GM23338 (cell line): ENCODE data around the gene ELAVL4. TPM values are rescaled to one million over a fixed set of nuclear protein-coding genes. Genes with fewer than 3 reads are reported as not detected.
A peak's percentile ranks its signal among the peaks of the same experiment; 100 is the strongest.

Experiments used
- ATAC-seq: fragments of 200-7000 bp; cut with Tn5 transposase; 3 replicates; pipeline ENCODE4 v1.9.1; 2020
- DNase-seq: peaks from one replicate; pipeline ENCODE4 v3.0.0-alpha.2; 2015; ENCODE audit warnings: low spot score
- H2AFZ ChIP-seq: fragments of 200-600 bp; sonication (generic); 2 replicates; pipeline ENCODE4 v1.8.0; 2016; ENCODE audit warnings: antibody characterized with exemption, mild to moderate bottlenecking, moderate library complexity
- H3F3A ChIP-seq: fragments of 200-600 bp; sonication (generic); replicated peaks from 2 replicates; pipeline ENCODE4 v1.8.0; 2017; ENCODE audit warnings: antibody characterized with exemption, mixed run types, low read depth
- H3K27ac ChIP-seq: fragments of 200-600 bp; sonication (generic); 2 replicates; pipeline ENCODE4 v1.6.1; 2016; ENCODE audit warnings: low read depth
- H3K27me3 ChIP-seq: fragments of 200-600 bp; sonication (generic); 2 replicates; pipeline ENCODE4 v1.8.0; 2016; ENCODE audit warnings: mild to moderate bottlenecking, mixed run types, moderate library complexity; ENCODE audit not compliant: insufficient read depth
- H3K36me3 ChIP-seq: fragments of 200-600 bp; sonication (generic); 2 replicates; pipeline ENCODE4 v1.8.0; 2016; ENCODE audit warnings: mild to moderate bottlenecking; ENCODE audit not compliant: insufficient read depth
- H3K4me1 ChIP-seq: fragments of 200-600 bp; sonication (generic); 2 replicates; pipeline ENCODE4 v1.8.0; 2016; ENCODE audit warnings: mild to moderate bottlenecking, moderate library complexity; ENCODE audit not compliant: insufficient read depth
- H3K4me2 ChIP-seq: fragments of 200-600 bp; sonication (generic); 2 replicates; pipeline ENCODE4 v1.7.1; 2017; ENCODE audit warnings: mixed run types
- H3K4me3 ChIP-seq: fragments of 200-600 bp; sonication (generic); 2 replicates; pipeline ENCODE4 v1.6.1; 2016; ENCODE audit warnings: mixed run types
- H3K79me2 ChIP-seq: fragments of 200-600 bp; sonication (generic); replicated peaks from 2 replicates; pipeline ENCODE4 v1.8.0; 2017; ENCODE audit warnings: mild to moderate bottlenecking; ENCODE audit not compliant: insufficient read depth
- H3K9me2 ChIP-seq: fragments of 200-600 bp; sonication (generic); 2 replicates; pipeline ENCODE4 v1.8.0; 2017; ENCODE audit not compliant: insufficient read depth
- H4K20me1 ChIP-seq: fragments of 200-600 bp; sonication (generic); replicated peaks from 2 replicates; pipeline ENCODE4 v1.8.0; 2017; ENCODE audit warnings: mild to moderate bottlenecking; ENCODE audit not compliant: insufficient read depth
- H3K27ac Mint-ChIP-seq: 2 replicates; pipeline ENCODE4 v1.8.0; 2020; ENCODE audit warnings: inconsistent platforms, mild to moderate bottlenecking, moderate library complexity, mixed read lengths
- H3K27me3 Mint-ChIP-seq: 3 replicates; pipeline ENCODE4 v1.8.0; 2022; ENCODE audit warnings: low read depth, mild to moderate bottlenecking, moderate library complexity, mixed read lengths, inconsistent platforms; ENCODE audit not compliant: insufficient read depth, poor library complexity
- H3K36me3 Mint-ChIP-seq: 3 replicates; pipeline ENCODE4 v1.8.0; 2021; ENCODE audit warnings: low read depth, mild to moderate bottlenecking, inconsistent platforms, moderate library complexity, mixed read lengths
- H3K4me1 Mint-ChIP-seq: 3 replicates; pipeline ENCODE4 v1.8.0; 2020; ENCODE audit warnings: mild to moderate bottlenecking, inconsistent platforms, mixed read lengths
- H3K4me3 Mint-ChIP-seq: 3 replicates; pipeline ENCODE4 v1.8.0; 2021; ENCODE audit warnings: moderate library complexity, mild to moderate bottlenecking, inconsistent platforms, mixed read lengths
- H3K9me3 Mint-ChIP-seq: 3 replicates; pipeline ENCODE4 v1.8.0; 2020; ENCODE audit warnings: moderate library complexity, mild to moderate bottlenecking, inconsistent platforms, mixed read lengths
- JUNB ChIP-seq: IDR thresholded peaks from one replicate; pipeline ENCODE4 v1.6.1; 2016; ENCODE audit warnings: antibody characterized with exemption; ENCODE audit not compliant: unreplicated experiment
- STAT1 ChIP-seq: IDR thresholded peaks from one replicate; pipeline ENCODE4 v1.6.1; 2016; ENCODE audit warnings: antibody characterized with exemption; ENCODE audit not compliant: unreplicated experiment
- ZNF331 ChIP-seq: fragments of 250-450 bp; sonication (Bioruptor Pico); IDR thresholded peaks from 2 replicates; pipeline ENCODE4 v1.5.0; 2020; ENCODE audit warnings: low read depth, mild to moderate bottlenecking, moderate library complexity
- polyA plus RNA-seq: library from polyadenylated mRNA; unstranded; fragments of >200 nt; fragmentation: Nextera tagmentation; extraction: Ambion mirVana; gene quantifications from 2 replicates; pipeline ENCODE4 v1.2.1, GENCODE V29; 2016
- total RNA-seq: library from RNA; depleted of rRNA; stranded (reverse); fragments of >200 nt; shearing (Covaris generic); gene quantifications from 2 replicates; pipeline ENCODE4 v1.2.3, GENCODE V29; 2014
- TF ChIP-seq, protein P1 (sequence below): fragments of 250-450 bp; sonication (Bioruptor Pico); IDR thresholded peaks from 2 replicates; pipeline ENCODE4 v1.5.0; 2020; ENCODE audit warnings: mild to moderate bottlenecking, moderate library complexity
- TF ChIP-seq, protein P2 (sequence below), 2 experiments: fragments of 200-600 bp in 1 of 2; sonication (generic) in 1 of 2; conservative IDR thresholded peaks; 2 replicates each; pipeline versions ENCODE4 v1.5.1 to v1.6.1; 2016 to 2017; ENCODE audit warnings: antibody characterized with exemption in 2 of 2, low read depth in 2 of 2, mild to moderate bottlenecking in 2 of 2, moderate library complexity in 1 of 2
- TF ChIP-seq, protein P3 (sequence below): IDR thresholded peaks from one replicate; pipeline ENCODE4 v1.6.1; 2018; ENCODE audit warnings: antibody characterized with exemption; ENCODE audit not compliant: unreplicated experiment

ELAVL4 gene
- total and polyA plus RNA-seq, 2 experiments from 2014 or later = 1.4 to 1.9 TPM

DNA sequence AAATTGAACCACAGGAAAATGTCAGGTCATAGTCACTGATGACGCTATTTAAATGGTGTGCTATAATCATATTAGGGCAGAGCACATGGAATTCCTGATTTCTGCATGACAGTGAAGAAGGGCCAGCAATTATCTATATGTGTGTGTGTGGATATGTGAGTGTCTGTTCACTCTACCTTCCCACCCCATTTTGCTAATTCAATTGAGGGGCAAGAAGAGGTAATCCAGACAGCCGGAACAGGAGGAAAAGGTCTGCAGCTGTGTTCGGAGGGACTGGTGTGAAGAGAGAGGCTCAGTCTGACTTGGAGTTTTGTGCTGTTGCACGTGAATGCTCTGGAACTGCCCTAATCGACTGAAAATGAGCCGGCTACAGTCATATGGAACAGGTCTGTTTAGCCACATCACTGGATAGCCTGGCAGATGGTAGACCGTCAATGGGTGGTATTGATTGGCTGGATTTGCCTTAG, 5.1 kb upstream of the ELAVL4 start (continued):
- TF ChIP-seq, protein P1, sequence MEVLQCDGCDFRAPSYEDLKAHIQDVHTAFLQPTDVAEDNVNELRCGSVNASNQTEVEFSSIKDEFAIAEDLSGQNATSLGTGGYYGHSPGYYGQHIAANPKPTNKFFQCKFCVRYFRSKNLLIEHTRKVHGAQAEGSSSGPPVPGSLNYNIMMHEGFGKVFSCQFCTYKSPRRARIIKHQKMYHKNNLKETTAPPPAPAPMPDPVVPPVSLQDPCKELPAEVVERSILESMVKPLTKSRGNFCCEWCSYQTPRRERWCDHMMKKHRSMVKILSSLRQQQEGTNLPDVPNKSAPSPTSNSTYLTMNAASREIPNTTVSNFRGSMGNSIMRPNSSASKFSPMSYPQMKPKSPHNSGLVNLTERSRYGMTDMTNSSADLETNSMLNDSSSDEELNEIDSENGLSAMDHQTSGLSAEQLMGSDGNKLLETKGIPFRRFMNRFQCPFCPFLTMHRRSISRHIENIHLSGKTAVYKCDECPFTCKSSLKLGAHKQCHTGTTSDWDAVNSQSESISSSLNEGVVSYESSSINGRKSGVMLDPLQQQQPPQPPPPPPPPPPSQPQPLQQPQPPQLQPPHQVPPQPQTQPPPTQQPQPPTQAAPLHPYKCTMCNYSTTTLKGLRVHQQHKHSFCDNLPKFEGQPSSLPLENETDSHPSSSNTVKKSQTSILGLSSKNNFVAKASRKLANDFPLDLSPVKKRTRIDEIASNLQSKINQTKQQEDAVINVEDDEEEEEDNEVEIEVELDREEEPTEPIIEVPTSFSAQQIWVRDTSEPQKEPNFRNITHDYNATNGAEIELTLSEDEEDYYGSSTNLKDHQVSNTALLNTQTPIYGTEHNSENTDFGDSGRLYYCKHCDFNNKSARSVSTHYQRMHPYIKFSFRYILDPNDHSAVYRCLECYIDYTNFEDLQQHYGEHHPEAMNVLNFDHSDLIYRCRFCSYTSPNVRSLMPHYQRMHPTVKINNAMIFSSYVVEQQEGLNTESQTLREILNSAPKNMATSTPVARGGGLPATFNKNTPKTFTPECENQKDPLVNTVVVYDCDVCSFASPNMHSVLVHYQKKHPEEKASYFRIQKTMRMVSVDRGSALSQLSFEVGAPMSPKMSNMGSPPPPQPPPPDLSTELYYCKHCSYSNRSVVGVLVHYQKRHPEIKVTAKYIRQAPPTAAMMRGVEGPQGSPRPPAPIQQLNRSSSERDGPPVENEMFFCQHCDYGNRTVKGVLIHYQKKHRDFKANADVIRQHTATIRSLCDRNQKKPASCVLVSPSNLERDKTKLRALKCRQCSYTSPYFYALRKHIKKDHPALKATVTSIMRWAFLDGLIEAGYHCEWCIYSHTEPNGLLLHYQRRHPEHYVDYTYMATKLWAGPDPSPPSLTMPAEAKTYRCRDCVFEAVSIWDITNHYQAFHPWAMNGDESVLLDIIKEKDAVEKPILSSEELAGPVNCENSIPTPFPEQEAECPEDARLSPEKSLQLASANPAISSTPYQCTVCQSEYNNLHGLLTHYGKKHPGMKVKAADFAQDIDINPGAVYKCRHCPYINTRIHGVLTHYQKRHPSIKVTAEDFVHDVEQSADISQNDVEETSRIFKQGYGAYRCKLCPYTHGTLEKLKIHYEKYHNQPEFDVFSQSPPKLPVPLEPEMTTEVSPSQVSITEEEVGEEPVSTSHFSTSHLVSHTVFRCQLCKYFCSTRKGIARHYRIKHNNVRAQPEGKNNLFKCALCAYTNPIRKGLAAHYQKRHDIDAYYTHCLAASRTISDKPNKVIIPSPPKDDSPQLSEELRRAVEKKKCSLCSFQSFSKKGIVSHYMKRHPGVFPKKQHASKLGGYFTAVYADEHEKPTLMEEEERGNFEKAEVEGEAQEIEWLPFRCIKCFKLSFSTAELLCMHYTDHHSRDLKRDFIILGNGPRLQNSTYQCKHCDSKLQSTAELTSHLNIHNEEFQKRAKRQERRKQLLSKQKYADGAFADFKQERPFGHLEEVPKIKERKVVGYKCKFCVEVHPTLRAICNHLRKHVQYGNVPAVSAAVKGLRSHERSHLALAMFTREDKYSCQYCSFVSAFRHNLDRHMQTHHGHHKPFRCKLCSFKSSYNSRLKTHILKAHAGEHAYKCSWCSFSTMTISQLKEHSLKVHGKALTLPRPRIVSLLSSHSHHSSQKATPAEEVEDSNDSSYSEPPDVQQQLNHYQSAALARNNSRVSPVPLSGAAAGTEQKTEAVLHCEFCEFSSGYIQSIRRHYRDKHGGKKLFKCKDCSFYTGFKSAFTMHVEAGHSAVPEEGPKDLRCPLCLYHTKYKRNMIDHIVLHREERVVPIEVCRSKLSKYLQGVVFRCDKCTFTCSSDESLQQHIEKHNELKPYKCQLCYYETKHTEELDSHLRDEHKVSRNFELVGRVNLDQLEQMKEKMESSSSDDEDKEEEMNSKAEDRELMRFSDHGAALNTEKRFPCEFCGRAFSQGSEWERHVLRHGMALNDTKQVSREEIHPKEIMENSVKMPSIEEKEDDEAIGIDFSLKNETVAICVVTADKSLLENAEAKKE (CRISPR knock-in tag) = no peak
- TF ChIP-seq JUNB (no peak), STAT1 (no peak)

DNA sequence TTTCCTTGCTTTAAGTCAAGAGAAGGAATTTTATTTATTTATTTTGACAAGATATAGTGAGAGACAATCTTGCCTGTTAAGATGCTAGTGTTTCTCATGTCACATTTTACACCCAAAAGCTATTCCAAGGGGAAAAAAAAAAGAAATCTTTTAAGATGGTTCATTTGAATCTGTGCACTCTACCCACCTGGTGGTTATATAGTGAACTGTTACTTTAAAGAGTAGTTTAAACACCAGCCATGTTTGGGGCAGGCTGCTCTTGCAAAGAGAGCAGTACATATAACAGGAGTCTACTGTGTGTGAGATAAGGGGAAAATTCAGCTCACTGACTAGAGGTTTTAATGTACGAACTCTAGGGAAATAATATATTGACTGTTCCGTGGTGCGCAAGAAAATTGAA, 3.3 kb upstream of the ELAVL4 start:
- Histone ChIP-seq H4K20me1 (no peaks in the 10 kb centered on the region), H3K4me3 (no peak overlapping the region), H2AFZ (peak overlapping the region; percentile 0; the same call in 1 of the 2 replicates), H3K4me2 (no peak overlapping the region), H3K36me3 (no peaks in the 10 kb centered on the region), H3F3A (no peaks in the 10 kb centered on the region), H3K9me2 (no peaks in the 10 kb centered on the region), H3K27me3 (no peaks in the 10 kb centered on the region), H3K79me2 (no peaks in the 10 kb centered on the region), H3K4me1 (peaks cover 25% of the 10 kb centered on the region), H3K27ac (no peak overlapping the region)
- no peaks in the 10 kb centered on the region for H3K36me3 Mint-ChIP-seq
- ATAC-seq = peak; percentile 91
- H3K9me3 Mint-ChIP-seq = no peaks in the 10 kb centered on the region; the same call in 2 of the 3 replicates
- DNase-seq = peak; percentile 69
- H3K27me3 Mint-ChIP-seq = no peaks in the 10 kb centered on the region
- no peak overlapping the region for H3K27ac Mint-ChIP-seq
- TF ChIP-seq, protein P2, sequence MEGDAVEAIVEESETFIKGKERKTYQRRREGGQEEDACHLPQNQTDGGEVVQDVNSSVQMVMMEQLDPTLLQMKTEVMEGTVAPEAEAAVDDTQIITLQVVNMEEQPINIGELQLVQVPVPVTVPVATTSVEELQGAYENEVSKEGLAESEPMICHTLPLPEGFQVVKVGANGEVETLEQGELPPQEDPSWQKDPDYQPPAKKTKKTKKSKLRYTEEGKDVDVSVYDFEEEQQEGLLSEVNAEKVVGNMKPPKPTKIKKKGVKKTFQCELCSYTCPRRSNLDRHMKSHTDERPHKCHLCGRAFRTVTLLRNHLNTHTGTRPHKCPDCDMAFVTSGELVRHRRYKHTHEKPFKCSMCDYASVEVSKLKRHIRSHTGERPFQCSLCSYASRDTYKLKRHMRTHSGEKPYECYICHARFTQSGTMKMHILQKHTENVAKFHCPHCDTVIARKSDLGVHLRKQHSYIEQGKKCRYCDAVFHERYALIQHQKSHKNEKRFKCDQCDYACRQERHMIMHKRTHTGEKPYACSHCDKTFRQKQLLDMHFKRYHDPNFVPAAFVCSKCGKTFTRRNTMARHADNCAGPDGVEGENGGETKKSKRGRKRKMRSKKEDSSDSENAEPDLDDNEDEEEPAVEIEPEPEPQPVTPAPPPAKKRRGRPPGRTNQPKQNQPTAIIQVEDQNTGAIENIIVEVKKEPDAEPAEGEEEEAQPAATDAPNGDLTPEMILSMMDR (conservative IDR thresholded peaks at IDR 0.05; ENCODE audit: low read depth in 2 of 2) = peak in 1 of 2 experiments; percentile 60; a peak in 2 of 4 replicates
- TF ChIP-seq, protein P3, sequence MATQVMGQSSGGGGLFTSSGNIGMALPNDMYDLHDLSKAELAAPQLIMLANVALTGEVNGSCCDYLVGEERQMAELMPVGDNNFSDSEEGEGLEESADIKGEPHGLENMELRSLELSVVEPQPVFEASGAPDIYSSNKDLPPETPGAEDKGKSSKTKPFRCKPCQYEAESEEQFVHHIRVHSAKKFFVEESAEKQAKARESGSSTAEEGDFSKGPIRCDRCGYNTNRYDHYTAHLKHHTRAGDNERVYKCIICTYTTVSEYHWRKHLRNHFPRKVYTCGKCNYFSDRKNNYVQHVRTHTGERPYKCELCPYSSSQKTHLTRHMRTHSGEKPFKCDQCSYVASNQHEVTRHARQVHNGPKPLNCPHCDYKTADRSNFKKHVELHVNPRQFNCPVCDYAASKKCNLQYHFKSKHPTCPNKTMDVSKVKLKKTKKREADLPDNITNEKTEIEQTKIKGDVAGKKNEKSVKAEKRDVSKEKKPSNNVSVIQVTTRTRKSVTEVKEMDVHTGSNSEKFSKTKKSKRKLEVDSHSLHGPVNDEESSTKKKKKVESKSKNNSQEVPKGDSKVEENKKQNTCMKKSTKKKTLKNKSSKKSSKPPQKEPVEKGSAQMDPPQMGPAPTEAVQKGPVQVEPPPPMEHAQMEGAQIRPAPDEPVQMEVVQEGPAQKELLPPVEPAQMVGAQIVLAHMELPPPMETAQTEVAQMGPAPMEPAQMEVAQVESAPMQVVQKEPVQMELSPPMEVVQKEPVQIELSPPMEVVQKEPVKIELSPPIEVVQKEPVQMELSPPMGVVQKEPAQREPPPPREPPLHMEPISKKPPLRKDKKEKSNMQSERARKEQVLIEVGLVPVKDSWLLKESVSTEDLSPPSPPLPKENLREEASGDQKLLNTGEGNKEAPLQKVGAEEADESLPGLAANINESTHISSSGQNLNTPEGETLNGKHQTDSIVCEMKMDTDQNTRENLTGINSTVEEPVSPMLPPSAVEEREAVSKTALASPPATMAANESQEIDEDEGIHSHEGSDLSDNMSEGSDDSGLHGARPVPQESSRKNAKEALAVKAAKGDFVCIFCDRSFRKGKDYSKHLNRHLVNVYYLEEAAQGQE = no peak
- TF ChIP-seq ZNF331 (CRISPR knock-in tag) = no peak
- no peak overlapping the region for H3K4me3 Mint-ChIP-seq
- H3K4me1 Mint-ChIP-seq = peaks cover 34% of the 10 kb centered on the region
